SU-DHL-6 (cell line): ENCODE data around the gene PLA2G4E.

ENCODE experiments used
- CTCF ChIP-seq: fragments of 200-600 bp; sonication (generic); IDR thresholded peaks from one replicate; pipeline ENCODE4 v1.5.1; 2017; ENCODE audit warnings: antibody characterized with exemption, mild to moderate bottlenecking, low read length, moderate library complexity; ENCODE audit not compliant: insufficient read depth, poor library complexity, severe bottlenecking
- EZH2phosphoT487 ChIP-seq: fragments of 200-600 bp; sonication (generic), shearing (Covaris generic); conservative IDR thresholded peaks from 2 replicates; pipeline ENCODE4 v1.6.1; 2018; ENCODE audit warnings: mild to moderate bottlenecking, antibody characterized with exemption, low read length, moderate library complexity, mixed read lengths

DNA sequence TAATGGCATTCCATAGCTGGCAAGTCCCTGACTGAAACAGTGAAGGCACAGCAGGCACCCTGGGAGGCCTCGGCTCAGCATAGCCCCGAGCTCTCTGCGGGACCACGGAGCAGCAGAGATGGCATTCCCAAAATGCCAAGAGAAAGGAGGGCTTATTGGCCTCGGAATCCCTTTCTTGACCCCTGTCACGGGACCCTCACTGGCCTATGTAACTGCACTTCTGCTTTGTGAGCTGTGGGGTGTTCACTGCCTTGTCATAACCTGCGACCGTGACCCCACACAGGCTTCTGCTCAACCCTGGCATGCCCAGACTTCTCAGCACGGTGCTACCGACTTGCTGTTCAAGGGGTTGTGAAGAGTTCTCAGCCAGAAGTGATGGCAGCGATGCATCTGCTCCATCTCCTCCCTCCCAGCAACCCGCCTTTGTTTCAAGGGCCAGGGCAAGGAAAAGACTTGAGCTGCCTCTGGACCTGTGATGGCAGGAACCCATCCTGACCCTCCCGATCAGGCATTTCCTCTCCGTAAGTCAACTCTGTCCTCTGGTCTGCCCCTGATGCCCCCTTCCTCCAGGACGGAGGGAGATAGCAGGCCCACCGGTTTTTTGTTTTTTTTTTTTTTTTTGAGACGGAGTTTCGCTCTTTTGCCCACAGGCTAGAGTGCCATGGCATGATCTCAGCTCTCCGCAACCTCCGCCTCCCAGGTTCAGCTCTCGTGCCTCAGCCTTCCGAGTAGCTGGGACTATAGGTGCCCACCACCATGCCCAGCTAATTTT lies 79.0 kb downstream of the PLA2G4E start:
- TF ChIP-seq CTCF (no peak), EZH2phosphoT487 (no peak)
